ENCODE results near the gene RIF1.

DNA sequence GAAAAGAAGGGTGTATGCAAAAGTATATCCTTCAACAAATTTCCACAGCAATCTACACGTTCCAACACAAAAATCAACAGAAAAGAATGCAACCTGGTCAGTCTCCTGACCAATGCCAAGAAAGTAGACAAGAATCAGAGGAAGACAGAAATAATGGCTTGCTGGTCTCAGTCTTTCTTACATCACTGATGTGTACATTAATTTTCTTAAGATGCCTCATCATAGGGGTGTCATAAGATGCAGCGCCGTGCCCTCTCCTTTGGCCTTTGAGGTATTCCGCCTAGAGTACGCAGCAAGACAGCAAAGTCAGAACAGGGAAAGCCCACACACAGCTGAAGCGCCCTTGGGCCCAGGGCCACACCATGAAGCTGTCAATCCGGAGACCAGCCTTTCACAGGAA lies 112.9 kb downstream of the RIF1 start:
- no peak for TF ChIP-seq SUZ12 (IDR thresholded peaks at IDR 0.05; ENCODE audit: extremely low read depth, insufficient read depth, insufficient read length)
- TF ChIP-seq YY1 (IDR thresholded peaks at IDR 0.05; ENCODE audit: insufficient read depth, insufficient read length) = no peak
- TF ChIP-seq ZNF274 (IDR thresholded peaks at IDR 0.05; ENCODE audit: low read depth, low read length) = no peak
